ENCODE results near the gene PRR12. TPM values are rescaled to one million over a fixed set of nuclear protein-coding genes. Genes with fewer than 3 reads are reported as not detected.

The PRR12 gene
- total and polyA plus RNA-seq, 2 donors (not counting 3 experiments of a cell fraction or from before 2014, with no cell fraction given), result 1.9 to 37.0 TPM

DNA sequence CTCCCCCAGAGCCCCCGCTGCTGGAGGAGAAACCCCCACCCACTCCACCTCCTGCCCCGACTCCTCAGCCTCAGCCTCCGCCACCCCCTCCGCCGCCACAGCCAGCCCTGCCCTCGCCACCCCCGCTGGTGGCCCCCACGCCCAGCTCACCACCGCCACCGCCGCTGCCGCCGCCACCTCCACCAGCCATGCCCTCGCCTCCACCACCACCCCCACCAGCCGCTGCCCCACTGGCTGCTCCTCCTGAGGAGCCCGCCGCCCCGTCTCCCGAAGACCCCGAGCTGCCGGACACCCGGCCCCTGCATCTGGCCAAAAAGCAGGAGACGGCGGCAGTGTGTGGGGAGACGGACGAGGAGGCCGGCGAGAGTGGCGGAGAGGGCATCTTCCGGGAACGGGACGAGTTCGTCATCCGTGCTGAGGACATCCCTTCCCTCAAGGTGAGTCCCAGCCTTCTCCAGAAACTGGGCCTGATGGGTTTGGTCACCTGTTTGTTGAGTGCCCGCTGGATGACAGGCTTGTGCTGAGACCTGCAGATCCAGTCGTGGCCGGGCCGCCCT lies 10.6 kb downstream of the PRR12 start:
- no peak overlapping the region for H3K4me3 ChIP-seq (replicated peaks in 1 of 3; ENCODE audit: insufficient read depth in 1 of 3, low read depth in 1 of 3, low read length in 3 of 3)
- CTCF ChIA-PET, result no interaction called here
- no peak for FAIRE-seq

DNA sequence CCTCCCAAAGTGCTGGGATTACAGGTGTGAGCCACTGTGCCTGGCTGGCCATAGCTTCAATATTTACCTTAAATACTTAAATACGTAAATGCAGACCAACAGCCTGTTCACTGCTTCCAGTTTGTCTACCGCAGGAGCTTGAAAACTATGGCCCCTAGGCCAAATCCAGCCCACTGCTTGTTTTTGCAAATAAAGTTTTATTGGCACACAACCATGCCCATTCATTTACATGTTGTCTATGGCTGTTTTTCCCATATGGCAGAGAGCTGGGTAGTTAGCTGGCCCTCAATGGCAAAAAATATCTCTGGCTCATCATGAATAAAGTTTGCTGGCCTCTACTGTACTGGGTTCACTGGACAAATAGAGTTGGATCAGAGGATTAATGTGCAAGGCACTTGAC lies 11.8 kb downstream of the PRR12 start:
- Histone ChIP-seq H3K9me1 (replicated peaks; ENCODE audit: control insufficient read depth, extremely low read depth, insufficient read depth, low read length) (no peaks in the 10 kb centered on the region), H3K4me3 (replicated peaks in 1 of 3; ENCODE audit: insufficient read depth in 1 of 3, low read depth in 1 of 3, low read length in 3 of 3) (no peak overlapping the region), H3K4me1 (ENCODE audit: control insufficient read depth, extremely low read depth, insufficient read depth, low read length) (no peaks in the 10 kb centered on the region), H3K27me3 (ENCODE audit: control insufficient read depth in 2 of 2, insufficient read depth in 2 of 2, low read length in 2 of 2) (no peaks in the 10 kb centered on the region), H3K79me2 (ENCODE audit: control insufficient read depth, insufficient read depth, low read length) (peaks cover 37% of the 10 kb centered on the region), H2AFZ (ENCODE audit: low read depth, low read length) (no peak overlapping the region), H3K27ac (ENCODE audit: insufficient read depth, low read depth, low read length) (no peak overlapping the region), H3K36me3 (ENCODE audit: control insufficient read depth in 2 of 2, extremely low read depth in 1 of 2, insufficient read depth in 2 of 2, low read length in 2 of 2) (peaks cover 7 to 46% of the 10 kb centered on the region in 2 experiments), H3K9ac (replicated peaks; ENCODE audit: extremely low read depth, insufficient read depth, low read length) (no peak overlapping the region), H3K9me3 (replicated peaks; ENCODE audit: control insufficient read depth, insufficient read depth, low read length) (no peaks in the 10 kb centered on the region), H3K4me2 (ENCODE audit: insufficient read depth, low read length) (no peak overlapping the region), H4K20me1 (replicated peaks; ENCODE audit: control insufficient read depth, extremely low read depth, insufficient read depth, low read length) (no peaks in the 10 kb centered on the region)
- no TSS peak for BruUV-seq (replicated peaks)
- POLR2A ChIA-PET, result no interaction called here
- dilution Hi-C loops (cut with MboI; ENCODE audit: extremely low pct_ligation_motif_present, low sequenced_read_pairs) (no loop called here), intact Hi-C loops (cut with micrococcal nuclease) (no loop called here)
- FAIRE-seq, result no peak
- CTCF ChIA-PET, result no interaction called here
- no peak for DNase-seq (ENCODE audit: low read depth, low spot score)
- TF ChIP-seq JUN (IDR thresholded peaks at IDR 0.05; ENCODE audit: borderline replicate concordance, insufficient read depth, insufficient read length, low read depth) (no peak), POLR2AphosphoS5 (IDR thresholded peaks at IDR 0.05; ENCODE audit: insufficient read depth, low read depth, low read length) (no peak), GATA2 (IDR thresholded peaks at IDR 0.05; ENCODE audit: insufficient read depth, insufficient read length, low read depth, low read length) (no peak), FOS (IDR thresholded peaks at IDR 0.05; ENCODE audit: borderline replicate concordance, insufficient read depth, low read length) (no peak), POLR2A (IDR thresholded peaks at IDR 0.05; ENCODE audit: low read depth, low read length) (no peak), EZH2 (IDR thresholded peaks at IDR 0.05; ENCODE audit: borderline replicate concordance, low read depth, low read length, severe bottlenecking) (no peak)
- TF ChIP-seq, protein P1, sequence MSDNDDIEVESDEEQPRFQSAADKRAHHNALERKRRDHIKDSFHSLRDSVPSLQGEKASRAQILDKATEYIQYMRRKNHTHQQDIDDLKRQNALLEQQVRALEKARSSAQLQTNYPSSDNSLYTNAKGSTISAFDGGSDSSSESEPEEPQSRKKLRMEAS (IDR thresholded peaks at IDR 0.05; ENCODE audit: insufficient read depth, insufficient read length), result no peak

More for the DNA sequence above, 10.6 kb downstream of the PRR12 start:
- no peak for DNase-seq (ENCODE audit: low read depth, low spot score)
- Histone ChIP-seq H3K9me1 (replicated peaks; ENCODE audit: control insufficient read depth, extremely low read depth, insufficient read depth, low read length) (no peaks in the 10 kb centered on the region), H4K20me1 (replicated peaks; ENCODE audit: control insufficient read depth, extremely low read depth, insufficient read depth, low read length) (no peaks in the 10 kb centered on the region), H3K9ac (replicated peaks; ENCODE audit: extremely low read depth, insufficient read depth, low read length) (no peak overlapping the region), H3K4me2 (ENCODE audit: insufficient read depth, low read length) (no peak overlapping the region), H3K27me3 (ENCODE audit: control insufficient read depth in 2 of 2, insufficient read depth in 2 of 2, low read length in 2 of 2) (no peaks in the 10 kb centered on the region), H2AFZ (ENCODE audit: low read depth, low read length) (no peak overlapping the region), H3K79me2 (ENCODE audit: control insufficient read depth, insufficient read depth, low read length) (peaks cover 39% of the 10 kb centered on the region), H3K9me3 (replicated peaks; ENCODE audit: control insufficient read depth, insufficient read depth, low read length) (no peaks in the 10 kb centered on the region), H3K4me1 (ENCODE audit: control insufficient read depth, extremely low read depth, insufficient read depth, low read length) (no peaks in the 10 kb centered on the region), H3K27ac (ENCODE audit: insufficient read depth, low read depth, low read length) (no peak overlapping the region), H3K36me3 (ENCODE audit: control insufficient read depth in 2 of 2, extremely low read depth in 1 of 2, insufficient read depth in 2 of 2, low read length in 2 of 2) (peaks cover 10 to 44% of the 10 kb centered on the region in 2 experiments)
- POLR2A ChIA-PET, result no interaction called here
- no TSS peak for BruUV-seq (replicated peaks)
- intact Hi-C loops (cut with micrococcal nuclease), result no loop called here
- TF ChIP-seq FOS (IDR thresholded peaks at IDR 0.05; ENCODE audit: borderline replicate concordance, insufficient read depth, low read length), result no peak
- TF ChIP-seq GATA2 (IDR thresholded peaks at IDR 0.05; ENCODE audit: insufficient read depth, insufficient read length, low read depth, low read length), result no peak
- no peak for TF ChIP-seq MYC (IDR thresholded peaks at IDR 0.05; ENCODE audit: low read depth, low read length)
- no peak for TF ChIP-seq JUN (IDR thresholded peaks at IDR 0.05; ENCODE audit: borderline replicate concordance, insufficient read depth, insufficient read length, low read depth)
- TF ChIP-seq, protein P1 (IDR thresholded peaks at IDR 0.05; ENCODE audit: insufficient read depth, insufficient read length), result no peak
- no peak for TF ChIP-seq EZH2 (IDR thresholded peaks at IDR 0.05; ENCODE audit: borderline replicate concordance, low read depth, low read length, severe bottlenecking)
- dilution Hi-C loops (cut with MboI; ENCODE audit: extremely low pct_ligation_motif_present, low sequenced_read_pairs), result no loop called here
